Vein endothelial cell (primary cell): ENCODE results near the gene CPS1. TPM values are rescaled to one million over a fixed set of nuclear protein-coding genes. Genes with fewer than 3 reads are reported as not detected.

Source experiments
- total RNA-seq: library from RNA; depleted of rRNA; stranded (reverse); fragments of >200 nt; gene quantifications from 2 replicates; pipeline ENCODE4 v1.2.3, GENCODE V29; 2012

Gene CPS1
- total RNA-seq: 4.3 and 4.9 TPM in 2 replicates

GRCh38 chr2:210556329-210556980 is at the start of gene CPS1:
Gene CPS1, plus strand, starts transcription at chr2:210556599. Its CDS starts 135 bp downstream, at chr2:210556734.

Other genes with a start within 250 kb of the CPS1 start
- not detected in 2 replicates for gene MYL1, start 241.4 kb upstream of the CPS1 start, total RNA-seq
- gene LANCL1, start 79.8 kb upstream of the CPS1 start, total RNA-seq: 23.8 and 29.0 TPM in 2 replicates